H4 (cell line): ENCODE results near the gene NR2F6. TPM values are rescaled to one million over a fixed set of nuclear protein-coding genes. Genes with fewer than 3 reads are reported as not detected.

ENCODE experiments used
- total RNA-seq: library from RNA; depleted of rRNA; stranded (reverse); fragments of >200 nt; shearing (Covaris generic); gene quantifications from 2 replicates; pipeline ENCODE4 v1.2.3, GENCODE V29; 2014; rRNA removed

The NR2F6 gene
- total RNA-seq, 1 experiment from 2014 or later, result 24.8 TPM

Other genes starting within 250 kb of the NR2F6 start
- gene CPAMD8, start 219.1 kb downstream of the NR2F6 start, total RNA-seq, result not detected in 2 replicates
- gene HAUS8, start 170.5 kb downstream of the NR2F6 start, total RNA-seq, result 10.6 and 22.8 TPM in 2 replicates
- 15.1 and 21.0 TPM in 2 replicates for gene MYO9B, start 170.1 kb downstream of the NR2F6 start, total RNA-seq
- 43.2 and 43.4 TPM in 2 replicates for gene USE1, start 30.6 kb downstream of the NR2F6 start, total RNA-seq
- 6.8 and 8.8 TPM in 2 replicates for gene OCEL1, start 19.7 kb downstream of the NR2F6 start, total RNA-seq
- gene USHBP1, start 18.8 kb upstream of the NR2F6 start, total RNA-seq, result not detected in 2 replicates
- 154 and 167 TPM in 2 replicates for gene BABAM1, start 21.5 kb upstream of the NR2F6 start, total RNA-seq
- gene ANKLE1, start 36.0 kb upstream of the NR2F6 start, total RNA-seq, result 0.06 TPM in 1 of 2 replicates, not detected in the other
- gene ABHD8, start 57.5 kb upstream of the NR2F6 start, total RNA-seq, result 3.5 and 7.5 TPM in 2 replicates
- 48.0 and 76.2 TPM in 2 replicates for gene MRPL34, start 60.0 kb upstream of the NR2F6 start, total RNA-seq
- 20.0 and 34.3 TPM in 2 replicates for gene DDA1, start 63.6 kb upstream of the NR2F6 start, total RNA-seq
- gene ANO8, start 88.9 kb upstream of the NR2F6 start, total RNA-seq, result 1.4 and 3.2 TPM in 2 replicates
- gene GTPBP3, start 91.6 kb upstream of the NR2F6 start, total RNA-seq, result 10.2 and 21.7 TPM in 2 replicates
- not detected in 2 replicates for gene PLVAP, start 131.4 kb upstream of the NR2F6 start, total RNA-seq
- gene CCDC194, start 148.3 kb upstream of the NR2F6 start, total RNA-seq, result not detected in 2 replicates
- 273 and 396 TPM in 2 replicates for gene BST2, start 159.7 kb upstream of the NR2F6 start, total RNA-seq
- 155 and 216 TPM in 2 replicates for gene MVB12A, start 174.1 kb upstream of the NR2F6 start, total RNA-seq
- gene TMEM221, start 202.7 kb upstream of the NR2F6 start, total RNA-seq, result 0.27 and 1.1 TPM in 2 replicates
- gene NXNL1, start 215.0 kb upstream of the NR2F6 start, total RNA-seq, result not detected in 2 replicates
- gene SLC27A1, start 224.6 kb upstream of the NR2F6 start, total RNA-seq, result 3.6 and 4.8 TPM in 2 replicates